Body of pancreas (tissue), 4 donors: ENCODE results near the gene PRKD1.

Source experiments
- POLR2A ChIP-seq, 3 donors: fragments of 450-650 bp; IDR thresholded peaks; one replicate each; pipeline ENCODE4 v1.6.1; 2016; ENCODE audit warnings: antibody characterized with exemption in 3 of 3, mild to moderate bottlenecking in 2 of 3
- TF ChIP-seq, protein P1 (sequence below), 7 experiments: fragments of 450-650 bp in 4 of 7; fragments of 200-600 bp in 3 of 7; sonication (generic) in 3 of 7; IDR thresholded peaks; one replicate each; pipeline ENCODE4 v1.5.1; 2016 to 2019; ENCODE audit warnings: antibody characterized with exemption in 7 of 7

- TF ChIP-seq POLR2A (IDR thresholded peaks at IDR 0.05): no peak
- TF ChIP-seq, protein P1, sequence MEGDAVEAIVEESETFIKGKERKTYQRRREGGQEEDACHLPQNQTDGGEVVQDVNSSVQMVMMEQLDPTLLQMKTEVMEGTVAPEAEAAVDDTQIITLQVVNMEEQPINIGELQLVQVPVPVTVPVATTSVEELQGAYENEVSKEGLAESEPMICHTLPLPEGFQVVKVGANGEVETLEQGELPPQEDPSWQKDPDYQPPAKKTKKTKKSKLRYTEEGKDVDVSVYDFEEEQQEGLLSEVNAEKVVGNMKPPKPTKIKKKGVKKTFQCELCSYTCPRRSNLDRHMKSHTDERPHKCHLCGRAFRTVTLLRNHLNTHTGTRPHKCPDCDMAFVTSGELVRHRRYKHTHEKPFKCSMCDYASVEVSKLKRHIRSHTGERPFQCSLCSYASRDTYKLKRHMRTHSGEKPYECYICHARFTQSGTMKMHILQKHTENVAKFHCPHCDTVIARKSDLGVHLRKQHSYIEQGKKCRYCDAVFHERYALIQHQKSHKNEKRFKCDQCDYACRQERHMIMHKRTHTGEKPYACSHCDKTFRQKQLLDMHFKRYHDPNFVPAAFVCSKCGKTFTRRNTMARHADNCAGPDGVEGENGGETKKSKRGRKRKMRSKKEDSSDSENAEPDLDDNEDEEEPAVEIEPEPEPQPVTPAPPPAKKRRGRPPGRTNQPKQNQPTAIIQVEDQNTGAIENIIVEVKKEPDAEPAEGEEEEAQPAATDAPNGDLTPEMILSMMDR (IDR thresholded peaks at IDR 0.05): no peak
Observed at GRCh38 chr14:29806124-29806517, 121.5 kb downstream of the PRKD1 start.
